NCI-H2227 (cell line): ENCODE measurements around the gene BCAS3.
"Not testable (repeated sequence)": the region's sequence is repeated elsewhere in the genome, so short reads cannot be mapped to it uniquely, and the experiment has no call there.

Source experiments
- DNase-seq: peaks from one replicate; lab custom pipeline; 2025; ENCODE audit not compliant: unreplicated experiment; lab: John Stamatoyannopoulos, UW

Gene BCAS3

GRCh38 chr17:60677308-60678117 lies at the start of gene BCAS3:
TSS of gene BCAS3 (plus strand) at chr17:60677851.
- DNase-seq: peak; percentile 98

- no peak for DNase-seq
Observed at GRCh38 chr17:60628252-60628889, 49.3 kb upstream of the BCAS3 start.

GRCh38 chr17:60629120-60629519 lies 48.5 kb upstream of the BCAS3 start:
- no peak for DNase-seq

GRCh38 chr17:60630352-60630751 lies 47.3 kb upstream of the BCAS3 start:
- DNase-seq: no peak

- DNase-seq: no peak
Observed at GRCh38 chr17:60631119-60631518, 46.5 kb upstream of the BCAS3 start.

GRCh38 chr17:60637683-60638082 lies 40.0 kb upstream of the BCAS3 start:
- DNase-seq: no peak

GRCh38 chr17:60639019-60639330 lies 38.7 kb upstream of the BCAS3 start:
- DNase-seq: no peak

GRCh38 chr17:60640503-60640902 lies 37.1 kb upstream of the BCAS3 start:
- DNase-seq: peak; percentile 24

GRCh38 chr17:60641126-60641525 lies 36.5 kb upstream of the BCAS3 start:
- no peak for DNase-seq

GRCh38 chr17:60641810-60642220 lies 35.8 kb upstream of the BCAS3 start:
- peak; percentile 92 for DNase-seq

- peak; percentile 48 for DNase-seq
Observed at GRCh38 chr17:60645918-60646523, 31.6 kb upstream of the BCAS3 start.

GRCh38 chr17:60646701-60647100 lies 30.9 kb upstream of the BCAS3 start:
- DNase-seq: no peak

- no peak for DNase-seq
Observed at GRCh38 chr17:60647705-60648104, 29.9 kb upstream of the BCAS3 start.

- no peak for DNase-seq
Observed at GRCh38 chr17:60652454-60653247, 25.0 kb upstream of the BCAS3 start.

GRCh38 chr17:60653569-60653968 lies 24.1 kb upstream of the BCAS3 start:
- no peak for DNase-seq

GRCh38 chr17:60656499-60656898 lies 21.2 kb upstream of the BCAS3 start:
- no peak for DNase-seq

- DNase-seq: no peak
Observed at GRCh38 chr17:60659156-60659555, 18.5 kb upstream of the BCAS3 start.

- DNase-seq: no peak
Observed at GRCh38 chr17:60661489-60661888, 16.2 kb upstream of the BCAS3 start.

GRCh38 chr17:60664022-60664421 lies 13.6 kb upstream of the BCAS3 start:
- no peak for DNase-seq

- no peak for DNase-seq
Observed at GRCh38 chr17:60665602-60666001, 12.0 kb upstream of the BCAS3 start.

- DNase-seq: not testable (repeated sequence)
Observed at GRCh38 chr17:60668741-60669140, 8.9 kb upstream of the BCAS3 start.
